Esophagus squamous epithelium (tissue), 5 donors: ENCODE data around the gene USP9X. TPM values are rescaled to one million over a fixed set of nuclear protein-coding genes. Genes with fewer than 3 reads are reported as not detected.
A peak's percentile ranks its signal among the peaks of the same experiment; 100 is the strongest.

Experiments
- DNase-seq: peaks from one replicate; lab custom pipeline; 2025; lab: John Stamatoyannopoulos, UW
- H3K27ac ChIP-seq, 4 donors: fragments of 200-600 bp; sonication (generic); one replicate each; pipeline ENCODE4 v1.5.1; 2016 to 2019; ENCODE audit warnings: mild to moderate bottlenecking in 1 of 4
- H3K27me3 ChIP-seq, 4 donors: fragments of 200-600 bp; sonication (generic); 1 replicate in 3 of 4; 2 replicates in 1 of 4; pipeline versions ENCODE4 v1.5.1 to v1.6.0; 2017 to 2021; ENCODE audit warnings: antibody characterized with exemption in 1 of 4
- H3K36me3 ChIP-seq, 3 donors: fragments of 200-600 bp; sonication (generic); one replicate each; pipeline ENCODE4 v1.5.1; 2016 to 2019
- H3K4me1 ChIP-seq, 3 donors: fragments of 200-600 bp; sonication (generic); one replicate each; pipeline ENCODE4 v1.5.1; 2017 to 2019
- H3K4me3 ChIP-seq, 4 donors: fragments of 200-600 bp; sonication (generic); 1 replicate in 3 of 4; 2 replicates in 1 of 4; pipeline ENCODE4 v1.5.1; 2016 to 2019; ENCODE audit warnings: mild to moderate bottlenecking in 2 of 4, moderate library complexity in 1 of 4
- H3K9me3 ChIP-seq, 3 donors: fragments of 200-600 bp; sonication (generic); one replicate each; pipeline ENCODE4 v1.5.1; 2016 to 2019
- POLR2A ChIP-seq, 4 donors: fragments of 450-650 bp; IDR thresholded peaks; one replicate each; pipeline ENCODE4 v1.6.1; 2017; ENCODE audit warnings: antibody characterized with exemption in 4 of 4, mild to moderate bottlenecking in 4 of 4, moderate library complexity in 3 of 4
- WGBS, 2 donors: methylation state at CpG; one replicate each; pipeline ENCODE4 v1.1.5; 2018; 5-methylcytosine and 5-hydroxymethylcytosine counted together
- intact Hi-C: fragments of 100-400 bp; cut with DNase I; formaldehyde crosslinking; loops from one replicate; pipeline ENCODE4 v1.15.0; 2022
- total RNA-seq, 4 donors: library from RNA; depleted of rRNA; stranded (reverse); fragments of >200 nt; gene quantifications; one replicate each; pipeline ENCODE4 v1.1.0, GENCODE V29; 2016
- TF ChIP-seq, protein P1 (sequence below), 6 experiments: fragments of 450-650 bp in 4 of 6; fragments of 200-600 bp in 2 of 6; sonication (generic) in 2 of 6; IDR thresholded peaks; one replicate each; pipeline ENCODE4 v1.5.1; 2016 to 2019; ENCODE audit warnings: antibody characterized with exemption in 6 of 6, mild to moderate bottlenecking in 4 of 6, moderate library complexity in 4 of 6
- donor health status: DM: yes; HTN: yes; CAD: no.

USP9X gene
- total RNA-seq, 4 donors from 2014 or later, result 36.7 to 76.1 (median 56.4) TPM

DNA sequence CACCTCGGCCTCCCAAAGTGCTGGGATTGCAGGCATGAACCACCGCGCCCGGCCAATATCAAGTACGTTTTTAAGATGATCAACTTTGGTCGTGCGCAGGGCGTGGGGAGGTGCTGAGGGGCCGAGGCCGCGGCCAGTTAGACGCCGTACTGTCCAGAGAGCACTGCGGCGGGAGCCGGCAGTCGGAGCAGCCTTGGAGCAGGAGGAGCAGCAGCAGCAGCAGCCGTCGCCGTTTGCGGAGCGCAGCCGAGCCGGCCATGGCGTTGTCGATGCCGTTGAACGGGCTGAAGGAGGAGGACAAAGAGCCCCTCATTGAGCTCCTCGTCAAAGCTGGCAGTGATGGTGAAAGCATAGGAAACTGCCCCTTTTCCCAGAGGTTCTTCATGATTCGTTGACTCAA is 8.5 kb upstream of the USP9X start:
- 70 to 82% methylated on average over 2 to 8 of the region's 30 CpGs for WGBS, 2 donors
- intact Hi-C loops, result no loop called here
- Histone ChIP-seq H3K27me3 (no peaks in the 10 kb centered on the region), H3K36me3 (no peaks in the 10 kb centered on the region), H3K4me1 (no peaks in the 10 kb centered on the region), H3K27ac (no peak overlapping the region), H3K4me3 (no peak overlapping the region), H3K9me3 (no peaks in the 10 kb centered on the region)
- TF ChIP-seq POLR2A (IDR thresholded peaks at IDR 0.05), result no peak
- TF ChIP-seq, protein P1, sequence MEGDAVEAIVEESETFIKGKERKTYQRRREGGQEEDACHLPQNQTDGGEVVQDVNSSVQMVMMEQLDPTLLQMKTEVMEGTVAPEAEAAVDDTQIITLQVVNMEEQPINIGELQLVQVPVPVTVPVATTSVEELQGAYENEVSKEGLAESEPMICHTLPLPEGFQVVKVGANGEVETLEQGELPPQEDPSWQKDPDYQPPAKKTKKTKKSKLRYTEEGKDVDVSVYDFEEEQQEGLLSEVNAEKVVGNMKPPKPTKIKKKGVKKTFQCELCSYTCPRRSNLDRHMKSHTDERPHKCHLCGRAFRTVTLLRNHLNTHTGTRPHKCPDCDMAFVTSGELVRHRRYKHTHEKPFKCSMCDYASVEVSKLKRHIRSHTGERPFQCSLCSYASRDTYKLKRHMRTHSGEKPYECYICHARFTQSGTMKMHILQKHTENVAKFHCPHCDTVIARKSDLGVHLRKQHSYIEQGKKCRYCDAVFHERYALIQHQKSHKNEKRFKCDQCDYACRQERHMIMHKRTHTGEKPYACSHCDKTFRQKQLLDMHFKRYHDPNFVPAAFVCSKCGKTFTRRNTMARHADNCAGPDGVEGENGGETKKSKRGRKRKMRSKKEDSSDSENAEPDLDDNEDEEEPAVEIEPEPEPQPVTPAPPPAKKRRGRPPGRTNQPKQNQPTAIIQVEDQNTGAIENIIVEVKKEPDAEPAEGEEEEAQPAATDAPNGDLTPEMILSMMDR (IDR thresholded peaks at IDR 0.05), result no peak
- DNase-seq, result no peak

DNA sequence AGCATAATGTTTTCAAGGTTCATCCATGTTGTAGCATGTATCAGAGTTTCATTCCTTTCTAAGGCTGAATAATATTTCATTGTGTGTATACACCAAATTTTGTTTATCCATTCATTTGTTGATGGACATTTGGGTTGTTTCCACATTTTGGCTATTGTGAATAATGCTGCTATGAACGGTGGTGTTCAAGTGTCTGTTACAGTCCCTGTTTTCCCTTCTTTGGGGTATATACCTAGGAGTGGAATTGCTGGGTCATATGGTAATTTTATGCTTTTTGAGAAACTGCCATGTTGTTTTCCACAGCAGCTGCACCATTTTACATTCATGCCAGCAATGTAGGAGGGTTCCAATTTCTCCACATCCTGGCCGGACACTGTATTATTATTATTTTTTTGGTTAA is 3.4 kb upstream of the USP9X start:
- intact Hi-C loops, result no loop called here
- Histone ChIP-seq H3K9me3 (no peaks in the 10 kb centered on the region), H3K36me3 (no peaks in the 10 kb centered on the region), H3K4me3 (no peak overlapping the region), H3K4me1 (peaks cover 0 to 5% (median 4%) of the 10 kb centered on the region in 3 donors), H3K27ac (no peak overlapping the region), H3K27me3 (no peaks in the 10 kb centered on the region)
- 72 to 75% methylated on average over 2 of the region's 2 CpGs for WGBS, 2 donors
- no peak for DNase-seq
- TF ChIP-seq POLR2A (IDR thresholded peaks at IDR 0.05), result no peak
- TF ChIP-seq, protein P1 (IDR thresholded peaks at IDR 0.05), result no peak

DNA sequence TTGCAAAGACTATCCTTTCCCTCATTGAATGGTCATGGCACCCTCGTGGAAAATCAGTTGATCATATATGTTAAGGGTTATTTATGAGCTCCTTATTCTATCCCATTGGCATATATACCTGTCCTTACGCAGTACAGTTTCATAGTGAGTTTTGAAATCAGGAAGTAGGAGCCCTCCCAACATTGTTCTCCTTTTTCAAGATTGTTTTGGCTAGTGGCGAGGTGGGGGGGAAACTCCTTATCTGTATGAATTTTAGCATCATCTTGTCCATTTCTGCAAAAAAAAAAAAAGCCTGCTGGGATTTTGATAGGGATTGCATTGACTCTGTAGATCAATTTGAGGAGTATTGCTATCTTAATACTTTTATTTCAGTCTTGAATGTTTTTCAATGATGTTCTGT is 2.5 kb upstream of the USP9X start:
- Histone ChIP-seq H3K4me3 (no peak overlapping the region), H3K36me3 (no peaks in the 10 kb centered on the region), H3K9me3 (no peaks in the 10 kb centered on the region), H3K27me3 (no peaks in the 10 kb centered on the region), H3K27ac (no peak overlapping the region), H3K4me1 (peaks cover 0 to 5% (median 4%) of the 10 kb centered on the region in 3 donors)
- TF ChIP-seq, protein P1 (IDR thresholded peaks at IDR 0.05), result no peak
- no peak for TF ChIP-seq POLR2A (IDR thresholded peaks at IDR 0.05)
- DNase-seq, result no peak
- intact Hi-C loops, result no loop called here
- WGBS, 2 donors, result 55 to 83% methylated on average over 2 to 3 of the region's 3 CpGs

DNA sequence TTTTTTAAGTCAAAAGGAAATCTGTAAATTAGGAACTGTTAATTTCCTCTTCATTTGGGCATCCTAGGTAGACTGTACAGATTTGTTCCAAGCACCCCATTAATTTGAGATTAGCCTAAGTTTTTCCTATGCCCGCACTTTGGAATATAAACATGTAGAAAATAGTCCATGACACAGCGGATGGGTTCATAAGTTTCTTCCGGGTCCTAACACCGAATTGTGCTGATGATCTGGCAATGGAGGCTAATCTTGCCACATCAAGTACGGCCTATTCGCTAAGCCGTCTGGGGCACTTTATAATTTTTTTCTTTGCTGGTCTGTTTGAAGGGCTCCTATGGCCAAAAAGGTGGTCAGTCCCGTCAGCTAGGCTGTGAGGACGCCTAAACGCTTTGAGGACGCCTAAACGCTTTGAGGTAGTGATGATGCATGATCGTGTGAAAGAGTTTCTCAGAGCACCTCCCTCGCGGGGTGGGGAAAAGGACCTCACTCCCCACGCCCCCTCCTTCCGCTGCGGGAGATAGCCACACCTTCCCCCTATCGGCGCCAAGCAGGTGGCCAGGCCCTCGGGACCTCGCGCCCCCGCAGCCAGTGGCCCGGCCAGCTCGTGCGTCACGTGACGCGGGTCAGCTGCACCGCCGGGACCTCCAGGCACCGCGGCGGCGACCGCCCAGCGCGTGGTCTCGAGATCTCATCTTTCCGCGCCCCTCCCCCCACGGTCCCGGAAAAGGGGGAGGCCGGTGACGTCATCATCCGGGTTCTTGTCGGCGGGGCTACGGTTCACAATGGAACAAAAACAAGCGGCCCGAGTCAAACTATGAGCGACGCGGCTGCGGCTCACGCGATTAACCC is 977 bp upstream of the USP9X start:
- intact Hi-C loops, result no loop called here
- peak overlapping the region; percentile 98 to 99 (median 98) for H3K27ac ChIP-seq
- H3K27me3 ChIP-seq, result no peaks in the 10 kb centered on the region
- no peaks in the 10 kb centered on the region for H3K36me3 ChIP-seq
- H3K4me3 ChIP-seq, result peak overlapping the region; percentile 79 to 98 (median 90)
- peaks cover 3 to 20% (median 4%) of the 10 kb centered on the region in 3 donors for H3K4me1 ChIP-seq
- WGBS, 2 donors, result 0 to 1% methylated on average over 7 to 11 of the region's 58 CpGs
- H3K9me3 ChIP-seq, result no peaks in the 10 kb centered on the region
- TF ChIP-seq, protein P1 (IDR thresholded peaks at IDR 0.05), result peak in 3 of 6 experiments; percentile 4 to 33 (median 18)
- peak in 2 of 4 donors; percentile 44 to 60 for TF ChIP-seq POLR2A (IDR thresholded peaks at IDR 0.05)
- DNase-seq, result peak; percentile 98

DNA sequence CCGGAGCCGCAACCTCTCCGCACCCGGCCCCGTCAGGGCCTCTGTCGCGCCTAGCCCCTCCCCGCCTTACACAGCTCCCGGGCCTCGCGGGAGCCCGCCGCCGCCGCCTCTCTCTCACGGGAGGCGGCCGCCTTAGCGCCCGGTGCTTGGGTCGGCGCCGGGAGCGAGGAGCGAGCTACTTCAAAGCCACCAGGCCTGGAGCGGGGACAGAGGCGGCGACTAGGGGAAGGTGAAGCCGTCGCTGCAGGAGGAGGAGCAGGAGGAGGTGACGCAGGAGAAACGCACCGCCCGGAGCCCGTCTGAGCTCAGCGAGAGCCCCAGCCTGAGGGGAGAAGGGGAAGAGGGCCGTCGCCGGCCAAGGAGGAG is 250 bp downstream of the USP9X start:
- 0% methylated on average over 2 of the region's 39 CpGs; no CpG with 5 or more reads in 1 of the 2 donors for WGBS, 2 donors
- peak; percentile 36 for DNase-seq
- no peaks in the 10 kb centered on the region for H3K9me3 ChIP-seq
- TF ChIP-seq POLR2A (IDR thresholded peaks at IDR 0.05), result peak in 1 of 4 donors; percentile 10
- TF ChIP-seq, protein P1 (IDR thresholded peaks at IDR 0.05), result no peak
- peak overlapping the region; percentile 98 to 99 (median 98) for H3K27ac ChIP-seq
- peak overlapping the region; percentile 79 to 98 (median 90) for H3K4me3 ChIP-seq
- peaks cover 4 to 32% (median 9%) of the 10 kb centered on the region in 3 donors for H3K4me1 ChIP-seq
- H3K27me3 ChIP-seq, result no peaks in the 10 kb centered on the region
- intact Hi-C loops, result no loop called here
- no peaks in the 10 kb centered on the region for H3K36me3 ChIP-seq
